NOMO-1 treated with DMSO at 0.1 percent for 48 hours (cell line): ENCODE results near the gene C8A.

Experiments
- DNase-seq: peaks from one replicate; lab custom pipeline; 2025; ENCODE audit not compliant: unreplicated experiment; lab: John Stamatoyannopoulos, UW

Gene C8A

DNA sequence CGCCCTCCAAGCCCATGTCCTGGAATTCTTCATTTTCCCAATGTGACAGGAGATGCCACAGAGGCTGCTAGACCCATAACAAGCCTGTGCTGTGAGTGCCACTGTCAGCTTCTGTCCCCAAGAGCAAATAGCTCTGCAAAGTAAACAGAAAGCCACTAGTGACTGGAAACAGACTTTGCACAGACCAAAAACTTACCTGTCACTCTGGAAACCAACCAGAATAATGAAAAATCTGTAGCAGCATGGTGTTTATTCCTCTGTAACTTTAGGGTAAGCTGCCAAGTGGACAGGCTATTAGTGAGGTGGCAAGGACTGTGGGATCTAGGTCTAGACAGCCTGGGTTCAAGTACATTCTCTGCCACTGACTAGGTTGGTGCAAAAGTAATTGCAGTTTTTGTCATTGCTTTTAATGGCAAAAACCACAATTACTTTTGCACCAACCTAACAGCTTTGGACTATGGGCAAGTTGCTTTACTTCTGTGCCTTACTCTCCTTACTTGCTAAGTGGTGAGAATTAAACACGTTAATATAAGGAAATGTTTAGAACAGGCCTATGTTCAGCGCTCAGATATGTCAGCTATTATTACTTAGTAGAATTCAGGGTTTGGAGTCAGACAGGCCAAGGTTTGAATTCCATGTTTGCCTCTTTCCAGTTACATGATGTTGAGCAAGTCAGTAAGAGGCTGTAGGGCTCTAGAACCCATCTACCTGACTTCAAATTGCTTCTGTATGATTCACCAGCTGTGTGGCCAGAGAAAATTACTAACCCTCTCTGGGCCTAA lies 111.5 kb downstream of the C8A start, which contains the start of gene C8B:
TSS of gene C8B (minus strand) at position 100 of the 782 bp plus-strand sequence. CDS start at position 33, 67 bp downstream.
- no peak for DNase-seq

DNA sequence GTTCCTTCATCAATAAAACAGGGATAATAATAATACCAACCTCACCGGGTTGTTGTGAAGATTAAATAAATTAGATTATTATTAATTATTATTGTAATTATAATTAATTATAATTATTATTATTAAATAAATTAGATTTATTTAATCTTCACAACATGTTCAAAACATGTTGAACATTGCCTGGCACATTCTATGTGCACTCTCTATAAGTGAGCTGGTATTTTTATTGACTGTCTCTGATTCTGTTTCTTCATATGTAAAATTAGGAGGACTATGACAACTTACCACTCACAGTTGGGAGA lies 112.1 kb downstream of the C8A start:
- no peak for DNase-seq

DNA sequence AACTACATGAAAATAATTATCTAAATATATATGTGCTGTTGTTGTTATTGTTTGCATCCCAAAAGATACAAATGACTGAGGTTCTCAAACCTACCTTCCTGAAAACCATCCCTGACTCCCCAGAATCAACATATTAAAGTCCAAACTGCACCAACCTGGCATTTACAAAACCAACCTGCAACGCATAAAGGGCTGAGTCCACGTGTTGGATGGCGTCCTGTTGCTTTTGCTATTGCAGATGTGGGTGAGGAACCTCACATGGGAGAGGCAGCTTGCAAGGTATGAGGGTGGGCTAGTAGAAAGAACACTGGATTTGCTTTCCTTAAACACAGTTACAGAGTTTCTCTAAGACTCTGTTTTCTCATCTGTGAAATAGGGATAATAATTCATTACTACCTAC lies 112.8 kb downstream of the C8A start:
- no peak for DNase-seq
